ENCODE measurements around the gene OTC. TPM values are rescaled to one million over a fixed set of nuclear protein-coding genes. Genes with fewer than 3 reads are reported as not detected.

OTC gene
- total RNA-seq, 1 experiment from 2014 or later: not detected

DNA sequence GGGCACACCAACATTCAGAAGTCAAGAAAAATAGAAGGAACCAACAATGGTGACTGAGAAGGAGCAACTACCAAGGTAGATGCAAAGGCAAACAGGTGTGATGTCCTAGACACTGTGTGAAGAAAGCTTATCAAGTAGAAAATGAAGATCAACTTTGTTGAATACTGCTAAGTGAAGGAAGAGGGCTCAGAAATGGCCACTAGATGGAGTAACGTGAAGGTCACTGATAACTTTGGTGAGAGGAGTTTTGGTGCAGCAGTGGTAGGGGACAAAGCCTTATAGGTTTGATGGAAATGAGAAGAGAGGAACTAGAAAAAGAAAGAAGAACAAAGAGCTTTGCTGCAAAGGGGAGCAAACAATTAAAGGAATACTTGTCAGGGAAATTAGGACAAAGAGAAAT lies 23.5 kb downstream of the OTC start:
- Histone ChIP-seq H2AFZ (ENCODE audit: low read depth, low read length, poor library complexity, severe bottlenecking) (no peak overlapping the region), H3K4me3 (replicated peaks in 1 of 2; ENCODE audit: low read depth in 1 of 2, low read length in 2 of 2) (no peak overlapping the region), H3K79me2 (ENCODE audit: insufficient read depth, low read length) (no peaks in the 10 kb centered on the region), H3K9me2 (ENCODE audit: insufficient read depth) (no peaks in the 10 kb centered on the region), H3K9me3 (ENCODE audit: control insufficient read depth in 1 of 2, insufficient read depth in 1 of 2, low read depth in 1 of 2, low read length in 2 of 2) (no peaks in the 10 kb centered on the region), H3K4me2 (ENCODE audit: low read length) (no peak overlapping the region), H3K4me1 (ENCODE audit: control insufficient read depth in 1 of 2, insufficient read depth in 2 of 2, low read length in 2 of 2) (no peaks in the 10 kb centered on the region), H3K36me3 (ENCODE audit: control insufficient read depth in 1 of 2, insufficient read depth in 2 of 2, low read length in 2 of 2) (no peaks in the 10 kb centered on the region), H3K27ac (ENCODE audit: low read depth, low read length) (no peak overlapping the region), H3K9ac (ENCODE audit: low read length) (no peak overlapping the region), H3K27me3 (ENCODE audit: insufficient read depth, low read length) (no peaks in the 10 kb centered on the region; the same call in 1 of the 2 replicates), H4K20me1 (ENCODE audit: insufficient read depth) (no peaks in the 10 kb centered on the region)
- RAD21 ChIA-PET (ENCODE audit: low non-redundant PET in 1 of 2, low total read pairs in 2 of 2, uncharacterized antibody in 2 of 2, unreplicated experiment in 2 of 2): no interaction called here
- no peak for TF ChIP-seq POLR2A (IDR thresholded peaks at IDR 0.05; ENCODE audit: borderline replicate concordance, extremely low read depth, insufficient read depth, insufficient read length)
- no peak for TF ChIP-seq EGR1 (IDR thresholded peaks at IDR 0.05; ENCODE audit: low read depth)
- TF ChIP-seq CEBPB (IDR thresholded peaks at IDR 0.05; ENCODE audit: low read depth): no peak
- no peak for TF ChIP-seq SIN3A (IDR thresholded peaks at IDR 0.05; ENCODE audit: low read depth)
- TF ChIP-seq, protein P1, sequence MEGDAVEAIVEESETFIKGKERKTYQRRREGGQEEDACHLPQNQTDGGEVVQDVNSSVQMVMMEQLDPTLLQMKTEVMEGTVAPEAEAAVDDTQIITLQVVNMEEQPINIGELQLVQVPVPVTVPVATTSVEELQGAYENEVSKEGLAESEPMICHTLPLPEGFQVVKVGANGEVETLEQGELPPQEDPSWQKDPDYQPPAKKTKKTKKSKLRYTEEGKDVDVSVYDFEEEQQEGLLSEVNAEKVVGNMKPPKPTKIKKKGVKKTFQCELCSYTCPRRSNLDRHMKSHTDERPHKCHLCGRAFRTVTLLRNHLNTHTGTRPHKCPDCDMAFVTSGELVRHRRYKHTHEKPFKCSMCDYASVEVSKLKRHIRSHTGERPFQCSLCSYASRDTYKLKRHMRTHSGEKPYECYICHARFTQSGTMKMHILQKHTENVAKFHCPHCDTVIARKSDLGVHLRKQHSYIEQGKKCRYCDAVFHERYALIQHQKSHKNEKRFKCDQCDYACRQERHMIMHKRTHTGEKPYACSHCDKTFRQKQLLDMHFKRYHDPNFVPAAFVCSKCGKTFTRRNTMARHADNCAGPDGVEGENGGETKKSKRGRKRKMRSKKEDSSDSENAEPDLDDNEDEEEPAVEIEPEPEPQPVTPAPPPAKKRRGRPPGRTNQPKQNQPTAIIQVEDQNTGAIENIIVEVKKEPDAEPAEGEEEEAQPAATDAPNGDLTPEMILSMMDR (IDR thresholded peaks at IDR 0.05 in 2 of 3, conservative IDR thresholded peaks at IDR 0.05 in 1 of 3; ENCODE audit: borderline replicate concordance in 1 of 3, insufficient read depth in 1 of 3, low read depth in 2 of 3, low read length in 2 of 3): peak; percentile 14 to 58 (median 53); a peak in 5 of 6 replicates
- TF ChIP-seq EZH2phosphoT487 (IDR thresholded peaks at IDR 0.05; ENCODE audit: borderline replicate concordance): no peak
- TF ChIP-seq JUND (IDR thresholded peaks at IDR 0.05): no peak
- TF ChIP-seq ZFX (IDR thresholded peaks at IDR 0.05): no peak
- TF ChIP-seq RAD21 (IDR thresholded peaks at IDR 0.05; ENCODE audit: low read depth): peak; percentile 19; the same call in 1 of the 2 replicates
- TF ChIP-seq, protein P2, sequence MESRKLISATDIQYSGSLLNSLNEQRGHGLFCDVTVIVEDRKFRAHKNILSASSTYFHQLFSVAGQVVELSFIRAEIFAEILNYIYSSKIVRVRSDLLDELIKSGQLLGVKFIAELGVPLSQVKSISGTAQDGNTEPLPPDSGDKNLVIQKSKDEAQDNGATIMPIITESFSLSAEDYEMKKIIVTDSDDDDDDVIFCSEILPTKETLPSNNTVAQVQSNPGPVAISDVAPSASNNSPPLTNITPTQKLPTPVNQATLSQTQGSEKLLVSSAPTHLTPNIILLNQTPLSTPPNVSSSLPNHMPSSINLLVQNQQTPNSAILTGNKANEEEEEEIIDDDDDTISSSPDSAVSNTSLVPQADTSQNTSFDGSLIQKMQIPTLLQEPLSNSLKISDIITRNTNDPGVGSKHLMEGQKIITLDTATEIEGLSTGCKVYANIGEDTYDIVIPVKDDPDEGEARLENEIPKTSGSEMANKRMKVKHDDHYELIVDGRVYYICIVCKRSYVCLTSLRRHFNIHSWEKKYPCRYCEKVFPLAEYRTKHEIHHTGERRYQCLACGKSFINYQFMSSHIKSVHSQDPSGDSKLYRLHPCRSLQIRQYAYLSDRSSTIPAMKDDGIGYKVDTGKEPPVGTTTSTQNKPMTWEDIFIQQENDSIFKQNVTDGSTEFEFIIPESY (IDR thresholded peaks at IDR 0.05; ENCODE audit: extremely low read depth, insufficient replicate concordance, low read length): no peak
- DNase-seq (ENCODE audit: low read depth, low spot score): peak; percentile 0
- CTCF ChIA-PET: interaction anchor here (1.2 kb wide), 1 partner anchor 17 kb away, joined by 3 read pairs; no protein-coding TSS in a partner anchor
- peak; percentile 57; the same call in 1 of the 2 replicates for ATAC-seq
- BruUV-seq (replicated peaks): no TSS peak
- POLR2A ChIA-PET: no interaction called here
- intact Hi-C loops (cut with micrococcal nuclease): no loop called here

Data from HCT116 (cell line).